Vagina (tissue), 2 donors: ENCODE data around the gene RYR3. TPM values are rescaled to one million over a fixed set of nuclear protein-coding genes. Genes with fewer than 3 reads are reported as not detected.

Experiments used
- DNase-seq, 2 donors: peaks; one replicate each; pipeline ENCODE4 v3.0.0-alpha.2; 2017; ENCODE audit errors: extremely low spot score in 2 of 2
- H3K27ac ChIP-seq: fragments of 200-600 bp; sonication (generic); one replicate; pipeline ENCODE4 v1.5.1; 2019
- H3K27me3 ChIP-seq: fragments of 200-600 bp; sonication (generic); one replicate; pipeline ENCODE4 v1.5.1; 2019
- H3K36me3 ChIP-seq, 2 donors: fragments of 200-600 bp; sonication (generic); one replicate each; pipeline ENCODE4 v1.5.1; 2017 to 2019
- H3K4me1 ChIP-seq: fragments of 200-600 bp; sonication (generic); one replicate; pipeline ENCODE4 v1.5.1; 2019
- H3K4me3 ChIP-seq, 2 donors: fragments of 200-600 bp; sonication (generic); 1 replicate in 1 of 2; 2 replicates in 1 of 2; pipeline ENCODE4 v1.5.1; 2016 to 2019
- H3K9me3 ChIP-seq: fragments of 200-600 bp; sonication (generic); one replicate; pipeline ENCODE4 v1.5.1; 2019
- POLR2A ChIP-seq, 2 donors: fragments of 450-650 bp; IDR thresholded peaks; one replicate each; pipeline ENCODE4 v1.6.1; 2017; ENCODE audit warnings: antibody characterized with exemption in 2 of 2, mild to moderate bottlenecking in 2 of 2, moderate library complexity in 2 of 2
- POLR2AphosphoS5 ChIP-seq, 2 donors: sonication (generic); formaldehyde crosslinking; IDR thresholded peaks; one replicate each; pipeline ENCODE4 v1.9.0; 2017; ENCODE audit warnings: antibody characterized with exemption in 2 of 2, mild to moderate bottlenecking in 2 of 2, low read depth in 1 of 2; ENCODE audit not compliant: insufficient read depth in 1 of 2
- intact Hi-C: fragments of 100-400 bp; cut with DNase I; formaldehyde crosslinking; loops from one replicate; pipeline ENCODE4 v1.15.1; 2023
- total RNA-seq: library from RNA; depleted of rRNA; stranded (reverse); fragments of >200 nt; gene quantifications from one replicate; pipeline ENCODE4 v1.2.3, GENCODE V29; 2016
- TF ChIP-seq, protein P1 (sequence below), 3 experiments: fragments of 450-650 bp in 2 of 3; fragments of 200-600 bp in 1 of 3; sonication (generic) in 1 of 3; IDR thresholded peaks; one replicate each; pipeline ENCODE4 v1.5.1; 2017 to 2019; ENCODE audit warnings: antibody characterized with exemption in 3 of 3, mild to moderate bottlenecking in 2 of 3, moderate library complexity in 2 of 3

RYR3 gene
- total RNA-seq, 1 donor from 2014 or later: 16.5 TPM

DNA sequence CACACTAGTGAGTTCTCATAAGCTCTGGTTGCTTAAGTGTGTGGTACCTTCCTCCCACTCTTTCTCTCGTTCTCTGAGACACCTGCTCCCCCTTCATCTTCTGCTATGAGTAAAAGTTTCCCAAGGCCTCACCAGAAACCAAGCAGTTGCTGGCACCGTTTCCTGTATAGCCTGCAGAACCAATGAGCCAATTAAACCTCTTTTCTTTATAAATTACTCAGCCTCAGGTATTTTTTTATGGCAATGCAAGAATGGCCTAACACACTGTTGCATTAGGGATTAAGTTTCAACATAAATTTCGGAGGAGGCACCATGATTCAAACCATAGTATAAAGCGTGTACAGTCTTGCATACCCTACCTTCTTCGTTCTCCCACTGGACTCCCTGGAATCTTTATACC is 405.3 kb downstream of the RYR3 start:
- Histone ChIP-seq H3K9me3 (no peaks in the 10 kb centered on the region), H3K4me3 (no peak overlapping the region), H3K27me3 (no peaks in the 10 kb centered on the region), H3K36me3 (no peaks in the 10 kb centered on the region), H3K4me1 (no peaks in the 10 kb centered on the region), H3K27ac (no peak overlapping the region)
- DNase-seq: no peak
- TF ChIP-seq POLR2AphosphoS5 (IDR thresholded peaks at IDR 0.05; ENCODE audit: insufficient read depth in 1 of 2, low read depth in 1 of 2): no peak
- intact Hi-C loops: no loop called here

DNA sequence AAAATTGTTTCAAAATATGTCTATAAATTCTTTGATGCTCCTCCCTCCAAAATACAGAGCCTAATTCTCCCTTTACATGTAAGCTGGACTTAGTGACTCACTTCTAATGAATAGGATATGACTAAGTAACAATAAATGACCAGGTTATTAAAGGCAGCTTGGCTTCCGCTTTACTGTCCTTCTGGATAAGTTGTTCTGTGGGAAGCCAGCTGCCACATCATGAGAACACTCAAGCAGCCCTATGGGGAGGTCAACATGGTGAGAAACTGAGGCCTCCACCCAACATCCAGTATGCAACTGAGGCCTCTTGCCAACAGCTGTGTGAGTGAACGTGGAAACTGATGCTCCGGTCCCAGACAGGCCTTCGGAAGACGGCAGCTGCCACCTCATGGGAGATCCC is 410.2 kb downstream of the RYR3 start:
- H3K27me3 ChIP-seq: no peaks in the 10 kb centered on the region
- no peak overlapping the region for H3K27ac ChIP-seq
- no peak overlapping the region for H3K4me3 ChIP-seq
- H3K4me1 ChIP-seq: no peaks in the 10 kb centered on the region
- TF ChIP-seq POLR2A (IDR thresholded peaks at IDR 0.05) (no peak), POLR2AphosphoS5 (IDR thresholded peaks at IDR 0.05; ENCODE audit: insufficient read depth in 1 of 2, low read depth in 1 of 2) (no peak)
- TF ChIP-seq, protein P1, sequence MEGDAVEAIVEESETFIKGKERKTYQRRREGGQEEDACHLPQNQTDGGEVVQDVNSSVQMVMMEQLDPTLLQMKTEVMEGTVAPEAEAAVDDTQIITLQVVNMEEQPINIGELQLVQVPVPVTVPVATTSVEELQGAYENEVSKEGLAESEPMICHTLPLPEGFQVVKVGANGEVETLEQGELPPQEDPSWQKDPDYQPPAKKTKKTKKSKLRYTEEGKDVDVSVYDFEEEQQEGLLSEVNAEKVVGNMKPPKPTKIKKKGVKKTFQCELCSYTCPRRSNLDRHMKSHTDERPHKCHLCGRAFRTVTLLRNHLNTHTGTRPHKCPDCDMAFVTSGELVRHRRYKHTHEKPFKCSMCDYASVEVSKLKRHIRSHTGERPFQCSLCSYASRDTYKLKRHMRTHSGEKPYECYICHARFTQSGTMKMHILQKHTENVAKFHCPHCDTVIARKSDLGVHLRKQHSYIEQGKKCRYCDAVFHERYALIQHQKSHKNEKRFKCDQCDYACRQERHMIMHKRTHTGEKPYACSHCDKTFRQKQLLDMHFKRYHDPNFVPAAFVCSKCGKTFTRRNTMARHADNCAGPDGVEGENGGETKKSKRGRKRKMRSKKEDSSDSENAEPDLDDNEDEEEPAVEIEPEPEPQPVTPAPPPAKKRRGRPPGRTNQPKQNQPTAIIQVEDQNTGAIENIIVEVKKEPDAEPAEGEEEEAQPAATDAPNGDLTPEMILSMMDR (IDR thresholded peaks at IDR 0.05): no peak
- H3K9me3 ChIP-seq: no peaks in the 10 kb centered on the region
- no peaks in the 10 kb centered on the region for H3K36me3 ChIP-seq
- no peak for DNase-seq
- intact Hi-C loops: no loop called here

DNA sequence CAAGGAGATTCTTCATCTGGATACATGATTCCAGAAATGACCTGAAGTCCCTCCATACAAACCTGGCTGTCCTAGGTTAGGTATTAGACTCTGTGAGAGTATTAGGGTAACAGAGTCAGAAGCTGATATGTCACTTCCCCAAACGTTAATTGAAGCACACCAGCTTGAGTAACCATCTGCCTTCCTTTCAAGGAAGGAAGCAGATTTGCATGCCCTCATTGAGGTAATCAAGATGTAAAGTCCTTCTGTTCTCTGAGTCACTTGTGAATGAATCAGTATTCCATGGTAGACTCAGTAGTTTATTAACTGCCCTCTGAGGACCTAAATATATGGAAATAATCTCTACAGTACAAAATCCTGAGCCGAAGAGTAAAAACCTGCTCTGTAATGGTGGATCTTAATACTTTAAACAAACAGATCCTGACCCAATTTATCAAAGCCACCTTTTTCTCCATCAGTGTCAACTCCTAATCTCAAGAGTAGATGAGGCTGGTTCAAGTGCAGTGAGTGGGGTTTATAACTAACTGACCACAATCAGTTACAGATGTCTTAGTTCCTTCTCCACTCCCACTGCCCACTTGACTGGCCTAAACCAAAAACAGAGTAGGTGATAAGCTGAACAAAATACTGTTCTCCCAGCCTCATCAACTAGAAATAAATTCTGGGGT is 411.4 kb downstream of the RYR3 start:
- Histone ChIP-seq H3K4me3 (no peak overlapping the region), H3K27ac (no peak overlapping the region), H3K4me1 (no peaks in the 10 kb centered on the region), H3K36me3 (no peaks in the 10 kb centered on the region), H3K27me3 (no peaks in the 10 kb centered on the region), H3K9me3 (no peaks in the 10 kb centered on the region)
- TF ChIP-seq POLR2AphosphoS5 (IDR thresholded peaks at IDR 0.05; ENCODE audit: insufficient read depth in 1 of 2, low read depth in 1 of 2) (no peak), POLR2A (IDR thresholded peaks at IDR 0.05) (no peak)
- TF ChIP-seq, protein P1 (IDR thresholded peaks at IDR 0.05): no peak
- DNase-seq: no peak
- intact Hi-C loops: no loop called here

DNA sequence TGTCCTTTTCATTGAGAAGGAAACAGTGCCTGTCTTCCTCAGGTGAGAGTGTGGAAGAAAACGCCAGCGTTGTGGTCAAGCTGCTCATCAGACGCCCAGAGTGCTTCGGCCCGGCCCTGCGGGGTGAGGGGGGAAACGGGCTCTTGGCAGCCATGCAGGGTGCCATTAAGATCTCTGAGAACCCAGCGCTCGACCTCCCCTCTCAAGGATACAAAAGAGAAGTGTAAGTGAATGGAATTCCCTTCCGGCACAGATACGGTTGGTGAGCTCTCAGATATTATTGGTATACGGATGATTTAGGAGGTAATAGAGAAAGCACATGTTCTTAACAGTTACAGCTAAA is 411.9 kb downstream of the RYR3 start:
- Histone ChIP-seq H3K4me3 (no peak overlapping the region), H3K27me3 (no peaks in the 10 kb centered on the region), H3K27ac (no peak overlapping the region), H3K9me3 (no peaks in the 10 kb centered on the region), H3K36me3 (no peaks in the 10 kb centered on the region), H3K4me1 (no peaks in the 10 kb centered on the region)
- TF ChIP-seq POLR2AphosphoS5 (IDR thresholded peaks at IDR 0.05; ENCODE audit: insufficient read depth in 1 of 2, low read depth in 1 of 2) (no peak), POLR2A (IDR thresholded peaks at IDR 0.05) (no peak)
- TF ChIP-seq, protein P1 (IDR thresholded peaks at IDR 0.05): no peak
- no peak for DNase-seq
- intact Hi-C loops: no loop called here

DNA sequence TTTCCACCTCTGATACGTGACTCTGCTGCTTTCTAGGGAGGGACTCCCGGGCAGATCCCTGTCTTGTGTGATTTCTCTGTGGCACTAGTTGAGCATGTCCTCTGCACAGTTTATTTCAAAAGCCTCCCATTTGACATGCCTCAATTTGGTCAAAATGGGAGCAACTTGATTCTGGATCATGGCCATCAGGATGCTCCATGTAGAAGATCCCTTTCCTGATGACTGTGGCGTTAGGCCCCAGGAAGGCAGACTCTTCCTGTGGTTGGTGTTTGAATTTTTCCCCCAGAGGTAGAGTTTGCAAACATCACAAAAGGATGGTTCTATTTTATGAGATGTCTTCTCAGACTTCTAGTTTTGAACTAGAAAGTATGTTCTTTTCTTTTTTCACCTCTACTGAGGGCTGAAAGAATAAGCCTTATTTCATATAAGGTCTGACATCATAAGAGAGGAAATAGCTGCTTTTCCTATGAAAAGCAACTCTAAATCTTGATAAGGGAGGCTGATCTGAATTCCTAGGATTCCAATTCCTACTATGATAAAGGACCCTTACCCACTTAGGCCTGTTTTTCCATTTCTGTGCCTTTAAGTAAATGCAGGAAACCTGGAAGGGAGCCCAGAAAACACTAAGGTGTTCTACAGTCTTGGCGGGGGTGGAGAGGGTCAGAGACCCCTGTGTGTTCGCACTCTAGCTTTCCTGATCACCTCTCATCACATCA is 413.7 kb downstream of the RYR3 start:
- Histone ChIP-seq H3K4me3 (no peak overlapping the region), H3K27me3 (no peaks in the 10 kb centered on the region), H3K27ac (no peak overlapping the region), H3K9me3 (no peaks in the 10 kb centered on the region), H3K36me3 (no peaks in the 10 kb centered on the region), H3K4me1 (no peaks in the 10 kb centered on the region)
- DNase-seq: no peak
- TF ChIP-seq POLR2AphosphoS5 (IDR thresholded peaks at IDR 0.05; ENCODE audit: insufficient read depth in 1 of 2, low read depth in 1 of 2): no peak
- TF ChIP-seq POLR2A (IDR thresholded peaks at IDR 0.05): no peak
- TF ChIP-seq, protein P1 (IDR thresholded peaks at IDR 0.05): no peak
- intact Hi-C loops: no loop called here
